ENCODE data around the gene PRKN. TPM values are rescaled to one million over a fixed set of nuclear protein-coding genes. Genes with fewer than 3 reads are reported as not detected.
A peak's percentile ranks its signal among the peaks of the same experiment; 100 is the strongest.

The PRKN gene
- total RNA-seq, 1 experiment from 2014 or later = 0.34 TPM

GRCh38 chr6:161370880-161371279, 1356.7 kb downstream of the PRKN start:
- H3K4me1 ChIP-seq = peaks cover 10% of the 10 kb centered on the region
- intact Hi-C loops (cut with micrococcal nuclease; ENCODE audit: unreplicated experiment) = loop anchor here (1.0 to 5.0 kb wide), 3 partner anchors 18 to 579 kb away; partner anchors contain the start of gene MAP3K4
- Mint-ChIP-seq H3K4me3 (ENCODE audit: unreplicated experiment) (no peak overlapping the region), H3K4me1 (ENCODE audit: low read depth, unreplicated experiment) (peaks cover 10% of the 10 kb centered on the region), H3K27ac (ENCODE audit: unreplicated experiment) (no peak overlapping the region), H3K9me3 (ENCODE audit: unreplicated experiment) (no peaks in the 10 kb centered on the region), H3K27me3 (ENCODE audit: insufficient read depth, unreplicated experiment) (no peaks in the 10 kb centered on the region), H3K36me3 (ENCODE audit: insufficient read depth, unreplicated experiment) (no peaks in the 10 kb centered on the region)
- CTCF ChIA-PET = interaction anchor here (0.6 to 1.7 kb wide), 13 partner anchors 10 to 638 kb away, joined by 3 to 30 read pairs (median 6); partner anchors contain the start of gene AGPAT4
- no peak overlapping the region for H3K4me3 ChIP-seq (ENCODE audit: low read depth, low read length)
- no TSS peak for BruUV-seq (replicated peaks)
- no peaks in the 10 kb centered on the region for H3K27me3 ChIP-seq (replicated peaks; ENCODE audit: control insufficient read depth, insufficient read depth, low read length)
- no peaks in the 10 kb centered on the region for H3K36me3 ChIP-seq (ENCODE audit: control insufficient read depth, insufficient read depth, low read length)
- TF ChIP-seq, protein P1, sequence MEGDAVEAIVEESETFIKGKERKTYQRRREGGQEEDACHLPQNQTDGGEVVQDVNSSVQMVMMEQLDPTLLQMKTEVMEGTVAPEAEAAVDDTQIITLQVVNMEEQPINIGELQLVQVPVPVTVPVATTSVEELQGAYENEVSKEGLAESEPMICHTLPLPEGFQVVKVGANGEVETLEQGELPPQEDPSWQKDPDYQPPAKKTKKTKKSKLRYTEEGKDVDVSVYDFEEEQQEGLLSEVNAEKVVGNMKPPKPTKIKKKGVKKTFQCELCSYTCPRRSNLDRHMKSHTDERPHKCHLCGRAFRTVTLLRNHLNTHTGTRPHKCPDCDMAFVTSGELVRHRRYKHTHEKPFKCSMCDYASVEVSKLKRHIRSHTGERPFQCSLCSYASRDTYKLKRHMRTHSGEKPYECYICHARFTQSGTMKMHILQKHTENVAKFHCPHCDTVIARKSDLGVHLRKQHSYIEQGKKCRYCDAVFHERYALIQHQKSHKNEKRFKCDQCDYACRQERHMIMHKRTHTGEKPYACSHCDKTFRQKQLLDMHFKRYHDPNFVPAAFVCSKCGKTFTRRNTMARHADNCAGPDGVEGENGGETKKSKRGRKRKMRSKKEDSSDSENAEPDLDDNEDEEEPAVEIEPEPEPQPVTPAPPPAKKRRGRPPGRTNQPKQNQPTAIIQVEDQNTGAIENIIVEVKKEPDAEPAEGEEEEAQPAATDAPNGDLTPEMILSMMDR (IDR thresholded peaks at IDR 0.05; ENCODE audit: insufficient read depth in 1 of 2, low read depth in 1 of 2, low read length in 1 of 2, severe bottlenecking in 1 of 2, unreplicated experiment in 1 of 2) = peak; percentile 86 to 94
- no peaks in the 10 kb centered on the region for H3K9me3 ChIP-seq
- DNase-seq = peak; percentile 70 to 82
- POLR2A ChIA-PET = interaction anchor here (0.6 kb wide), 1 partner anchor 26 kb away, joined by 5 read pairs; no protein-coding TSS in a partner anchor

DNA sequence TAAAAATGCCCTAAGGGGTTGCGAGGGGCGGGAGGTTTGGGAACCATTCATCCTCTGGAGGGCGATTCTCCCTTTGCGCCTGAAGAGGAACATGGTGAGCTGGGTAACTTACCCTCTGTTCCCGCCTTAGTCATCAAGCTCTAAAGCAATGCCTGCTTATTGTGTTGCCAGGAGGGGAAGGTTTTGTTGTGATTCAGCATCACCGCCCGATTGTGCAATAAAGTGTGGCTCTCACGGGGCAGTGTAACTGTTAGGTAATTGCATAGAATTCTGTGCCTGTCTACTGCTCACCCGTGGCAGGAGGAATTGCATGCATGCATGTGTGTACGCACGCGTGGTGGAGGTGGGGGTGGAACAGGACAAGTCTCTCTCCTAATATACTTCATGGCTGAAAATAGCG, 1358.2 kb downstream of the PRKN start:
- TF ChIP-seq, protein P1 (IDR thresholded peaks at IDR 0.05; ENCODE audit: insufficient read depth in 1 of 2, low read depth in 1 of 2, low read length in 1 of 2, severe bottlenecking in 1 of 2, unreplicated experiment in 1 of 2) = no peak
- no peak overlapping the region for H3K4me3 Mint-ChIP-seq (ENCODE audit: unreplicated experiment)
- H3K9me3 Mint-ChIP-seq (ENCODE audit: unreplicated experiment) = no peaks in the 10 kb centered on the region
- H3K27ac Mint-ChIP-seq (ENCODE audit: unreplicated experiment) = peak overlapping the region; percentile 32
- H3K27me3 ChIP-seq (replicated peaks; ENCODE audit: control insufficient read depth, insufficient read depth, low read length) = no peaks in the 10 kb centered on the region
- intact Hi-C loops (cut with micrococcal nuclease; ENCODE audit: unreplicated experiment) = loop anchor here (5.0 kb wide), 1 partner anchor 57 kb away; no protein-coding TSS in a partner anchor
- BruUV-seq (replicated peaks) = no TSS peak
- H3K36me3 ChIP-seq (ENCODE audit: control insufficient read depth, insufficient read depth, low read length) = no peaks in the 10 kb centered on the region
- H3K27me3 Mint-ChIP-seq (ENCODE audit: insufficient read depth, unreplicated experiment) = no peaks in the 10 kb centered on the region
- H3K9me3 ChIP-seq = no peaks in the 10 kb centered on the region
- H3K36me3 Mint-ChIP-seq (ENCODE audit: insufficient read depth, unreplicated experiment) = no peaks in the 10 kb centered on the region
- no peak overlapping the region for H3K4me3 ChIP-seq (ENCODE audit: low read depth, low read length)
- ChIA-PET CTCF (no interaction called here), POLR2A (no interaction called here)
- H3K4me1 ChIP-seq = peaks cover 10% of the 10 kb centered on the region
- DNase-seq = no peak
- H3K4me1 Mint-ChIP-seq (ENCODE audit: low read depth, unreplicated experiment) = peaks cover 10% of the 10 kb centered on the region

GRCh38 chr6:161368514-161368913, 1359.1 kb downstream of the PRKN start:
- H3K36me3 ChIP-seq (ENCODE audit: control insufficient read depth, insufficient read depth, low read length) = no peaks in the 10 kb centered on the region
- no peaks in the 10 kb centered on the region for H3K27me3 Mint-ChIP-seq (ENCODE audit: insufficient read depth, unreplicated experiment)
- H3K9me3 ChIP-seq = peaks cover 3% of the 10 kb centered on the region
- no peak for DNase-seq
- H3K4me1 Mint-ChIP-seq (ENCODE audit: low read depth, unreplicated experiment) = peaks cover 10% of the 10 kb centered on the region
- H3K4me1 ChIP-seq = peaks cover 10% of the 10 kb centered on the region
- ChIA-PET CTCF (interaction anchor here (1.2 kb wide), 1 partner anchor 13 kb away, joined by 4 read pairs; no protein-coding TSS in a partner anchor), POLR2A (no interaction called here)
- no peak overlapping the region for H3K4me3 Mint-ChIP-seq (ENCODE audit: unreplicated experiment)
- intact Hi-C loops (cut with micrococcal nuclease; ENCODE audit: unreplicated experiment) = loop anchor here (5.0 kb wide), 1 partner anchor 56 kb away; no protein-coding TSS in a partner anchor
- TF ChIP-seq, protein P1 (IDR thresholded peaks at IDR 0.05; ENCODE audit: insufficient read depth in 1 of 2, low read depth in 1 of 2, low read length in 1 of 2, severe bottlenecking in 1 of 2, unreplicated experiment in 1 of 2) = no peak
- peaks cover 3% of the 10 kb centered on the region for H3K9me3 Mint-ChIP-seq (ENCODE audit: unreplicated experiment)
- no peak overlapping the region for H3K4me3 ChIP-seq (ENCODE audit: low read depth, low read length)
- H3K27me3 ChIP-seq (replicated peaks; ENCODE audit: control insufficient read depth, insufficient read depth, low read length) = no peaks in the 10 kb centered on the region
- peak overlapping the region; percentile 32 for H3K27ac Mint-ChIP-seq (ENCODE audit: unreplicated experiment)
- peaks cover 1% of the 10 kb centered on the region for H3K36me3 Mint-ChIP-seq (ENCODE audit: insufficient read depth, unreplicated experiment)
- BruUV-seq (replicated peaks) = no TSS peak
